HEK293 (cell line): Measurements from ENCODE around the gene C1orf74.

Experiments used
- CTCF ChIA-PET: fragments of 350-600 bp; formaldehyde crosslinking; extraction: SDS; loops from one replicate; lab custom pipeline; 2021; ENCODE audit warnings: antibody characterized with exemption; lab: Yijun Ruan, JAX
- POLR2A ChIA-PET: fragments of 300-600 bp; formaldehyde crosslinking; extraction: SDS; loops from one replicate; lab custom pipeline; 2020; ENCODE audit warnings: antibody characterized with exemption, inconsistent platforms; lab: Yijun Ruan, JAX
- H3K27ac ChIP-seq: fragments of 200-500 bp; sonication (Bioruptor generic); 2 replicates; pipeline ENCODE4 v1.5.1; 2014; ENCODE audit warnings: low read depth, low read length, control low read depth, inconsistent platforms; ENCODE audit errors: extremely low read depth
- H3K36me3 ChIP-seq, 2 experiments: fragments of 200-500 bp in 1 of 2; sonication (Bioruptor generic) in 1 of 2; 1 replicate in 1 of 2; 2 replicates in 1 of 2; pipeline ENCODE4 v1.5.1; 2014 to 2017; ENCODE audit warnings: inconsistent platforms in 2 of 2, low read length in 2 of 2; ENCODE audit not compliant: control insufficient read depth in 2 of 2, insufficient read depth in 1 of 2
- H3K4me1 ChIP-seq: fragments of 200-500 bp; sonication (Bioruptor generic); 2 replicates; pipeline ENCODE4 v1.5.1; 2014; ENCODE audit warnings: mild to moderate bottlenecking, low read length, inconsistent platforms; ENCODE audit not compliant: control insufficient read depth, insufficient read depth
- H3K4me3 ChIP-seq: 2 replicates; pipeline ENCODE4 v1.5.1; 2011; ENCODE audit warnings: low read depth, mild to moderate bottlenecking, control low read depth, low read length, moderate library complexity
- H3K9me3 ChIP-seq: fragments of 200-500 bp; sonication (Bioruptor generic); 2 replicates; pipeline ENCODE4 v1.5.1; 2014; ENCODE audit warnings: low read depth, low read length, inconsistent platforms; ENCODE audit not compliant: control insufficient read depth, insufficient read depth
- EGR2 ChIP-seq: fragments of 450-650 bp; formaldehyde crosslinking; IDR thresholded peaks from 2 replicates; pipeline ENCODE4 v1.5.1; 2016; ENCODE audit warnings: low read depth, missing biosample characterization, missing genetic modification characterization
- GLIS1 ChIP-seq: fragments of 450-650 bp; formaldehyde crosslinking; IDR thresholded peaks from 2 replicates; pipeline ENCODE4 v1.5.1; 2016; ENCODE audit warnings: missing biosample characterization, missing genetic modification characterization
- GLIS2 ChIP-seq: fragments of 450-650 bp; formaldehyde crosslinking; IDR thresholded peaks from 2 replicates; pipeline ENCODE4 v1.5.1; 2016; ENCODE audit warnings: missing biosample characterization, missing genetic modification characterization
- HOXD13 ChIP-seq: sonication (generic); formaldehyde crosslinking; IDR thresholded peaks from 2 replicates; pipeline ENCODE4 v1.8.0; 2022; ENCODE audit warnings: missing genetic modification reagents, borderline replicate concordance
- KLF1 ChIP-seq: fragments of 450-650 bp; formaldehyde crosslinking; IDR thresholded peaks from 2 replicates; pipeline ENCODE4 v1.5.1; 2016; ENCODE audit warnings: missing biosample characterization, missing genetic modification characterization
- MZF1 ChIP-seq: fragments of 450-650 bp; formaldehyde crosslinking; IDR thresholded peaks from 2 replicates; pipeline ENCODE4 v1.5.1; 2017; ENCODE audit warnings: missing biosample characterization, missing genetic modification characterization, borderline replicate concordance
- RBAK ChIP-seq: fragments of 450-650 bp; formaldehyde crosslinking; IDR thresholded peaks from 2 replicates; pipeline ENCODE4 v1.5.1; 2016; ENCODE audit warnings: missing biosample characterization, missing genetic modification characterization
- SCRT2 ChIP-seq: fragments of 450-650 bp; formaldehyde crosslinking; IDR thresholded peaks from 2 replicates; pipeline ENCODE4 v1.5.1; 2016; ENCODE audit warnings: missing biosample characterization, missing genetic modification characterization
- SETDB1 ChIP-seq: IDR thresholded peaks from one replicate; pipeline ENCODE4 v1.6.1; 2017; ENCODE audit warnings: mild to moderate bottlenecking, low read length, moderate library complexity, mixed read lengths; ENCODE audit not compliant: insufficient read length
- ZBTB10 ChIP-seq: fragments of 450-650 bp; formaldehyde crosslinking; IDR thresholded peaks from 2 replicates; pipeline ENCODE4 v1.5.1; 2016; ENCODE audit warnings: missing biosample characterization, missing genetic modification characterization
- ZIC2 ChIP-seq: fragments of 450-650 bp; formaldehyde crosslinking; IDR thresholded peaks from 2 replicates; pipeline ENCODE4 v1.5.1; 2016; ENCODE audit warnings: missing biosample characterization, missing genetic modification characterization
- ZNF140 ChIP-seq: fragments of 450-650 bp; formaldehyde crosslinking; IDR thresholded peaks from 2 replicates; pipeline ENCODE4 v1.5.1; 2016; ENCODE audit warnings: missing biosample characterization, missing genetic modification characterization
- ZNF202 ChIP-seq: fragments of 450-650 bp; formaldehyde crosslinking; IDR thresholded peaks from 2 replicates; pipeline ENCODE4 v1.5.1; 2016; ENCODE audit warnings: missing biosample characterization, missing genetic modification characterization, borderline replicate concordance
- ZNF223 ChIP-seq: fragments of 450-650 bp; formaldehyde crosslinking; IDR thresholded peaks from 2 replicates; pipeline ENCODE4 v1.5.1; 2016; ENCODE audit warnings: missing biosample characterization, missing genetic modification characterization
- ZNF239 ChIP-seq: fragments of 450-650 bp; formaldehyde crosslinking; IDR thresholded peaks from 2 replicates; pipeline ENCODE4 v1.5.1; 2016; ENCODE audit warnings: missing biosample characterization, missing genetic modification characterization
- ZNF341 ChIP-seq: fragments of 450-650 bp; formaldehyde crosslinking; IDR thresholded peaks from 2 replicates; pipeline ENCODE4; 2016; ENCODE audit warnings: low read depth, missing biosample characterization, missing genetic modification characterization
- ZNF747 ChIP-seq: fragments of 450-650 bp; formaldehyde crosslinking; IDR thresholded peaks from 2 replicates; pipeline ENCODE4 v1.5.1; 2016; ENCODE audit warnings: missing biosample characterization, missing genetic modification characterization
- ZNF76 ChIP-seq: fragments of 450-650 bp; formaldehyde crosslinking; IDR thresholded peaks from 2 replicates; pipeline ENCODE4; 2016; ENCODE audit warnings: low read depth, missing biosample characterization, missing genetic modification characterization, borderline replicate concordance

C1orf74 gene

GRCh38 chr1:209749670-209750323 is 34.6 kb downstream of the C1orf74 start (continued):
- no peak for TF ChIP-seq ZBTB10 (tag by site-specific recombination)
- no peak for TF ChIP-seq ZNF202 (tag by site-specific recombination)
- TF ChIP-seq ZNF341 (tag by site-specific recombination) = no peak
- TF ChIP-seq SETDB1 = no peak
- no peak for TF ChIP-seq ZNF223 (tag by site-specific recombination)
- no peak for TF ChIP-seq MZF1
- TF ChIP-seq GLIS1 (tag by site-specific recombination) = no peak

GRCh38 chr1:209749205-209749604 is 35.2 kb downstream of the C1orf74 start:
- TF ChIP-seq ZNF747 (no peak), EGR2 (tag by site-specific recombination) (no peak), ZNF140 (tag by site-specific recombination) (no peak), ZNF239 (tag by site-specific recombination) (no peak), ZNF76 (tag by site-specific recombination) (no peak), SCRT2 (no peak), RBAK (tag by site-specific recombination) (no peak)
- Histone ChIP-seq H3K27ac (no peak overlapping the region), H3K9me3 (no peaks in the 10 kb centered on the region), H3K4me1 (peaks cover 6% of the 10 kb centered on the region; the same call in 1 of the 2 replicates), H3K36me3 (no peaks in the 10 kb centered on the region), H3K4me3 (no peak overlapping the region)
- ChIA-PET CTCF (interaction anchor here (0.7 to 2.6 kb wide), 21 partner anchors 8 to 183 kb away, joined by 3 to 15 read pairs (median 5); partner anchors contain the start of gene C1orf74), POLR2A (interaction anchor here (2.6 kb wide), 1 partner anchor 35 kb away, joined by 9 read pairs; the partner anchor contains the start of gene C1orf74)

GRCh38 chr1:209748620-209749019 is 35.7 kb downstream of the C1orf74 start:
- ChIA-PET POLR2A (interaction anchor here (1.2 to 2.6 kb wide), 2 partner anchors 36 to 99 kb away, joined by 4 to 9 read pairs; partner anchors contain the start of gene C1orf74), CTCF (interaction anchor here (0.6 to 2.7 kb wide), 40 partner anchors 7 to 400 kb away, joined by 3 to 28 read pairs (median 4); partner anchors contain the start of genes C1orf74, IRF6 and TRAF3IP3)
- peaks cover 6% of the 10 kb centered on the region; the same call in 1 of the 2 replicates for H3K4me1 ChIP-seq
- TF ChIP-seq ZIC2 (tag by site-specific recombination) (peak; percentile 14; the same call in 1 of the 2 replicates), GLIS1 (tag by site-specific recombination) (peak; percentile 21; the same call in 1 of the 2 replicates), HOXD13 (CRISPR knock-in tag) (no peak), ZNF223 (tag by site-specific recombination) (no peak), KLF1 (tag by site-specific recombination) (no peak), GLIS2 (tag by site-specific recombination) (no peak)
- H3K27ac ChIP-seq = no peak overlapping the region
- no peaks in the 10 kb centered on the region for H3K36me3 ChIP-seq
- no peaks in the 10 kb centered on the region for H3K9me3 ChIP-seq
- no peak overlapping the region for H3K4me3 ChIP-seq
